ENCODE measurements around the gene GALNT5.

DNA sequence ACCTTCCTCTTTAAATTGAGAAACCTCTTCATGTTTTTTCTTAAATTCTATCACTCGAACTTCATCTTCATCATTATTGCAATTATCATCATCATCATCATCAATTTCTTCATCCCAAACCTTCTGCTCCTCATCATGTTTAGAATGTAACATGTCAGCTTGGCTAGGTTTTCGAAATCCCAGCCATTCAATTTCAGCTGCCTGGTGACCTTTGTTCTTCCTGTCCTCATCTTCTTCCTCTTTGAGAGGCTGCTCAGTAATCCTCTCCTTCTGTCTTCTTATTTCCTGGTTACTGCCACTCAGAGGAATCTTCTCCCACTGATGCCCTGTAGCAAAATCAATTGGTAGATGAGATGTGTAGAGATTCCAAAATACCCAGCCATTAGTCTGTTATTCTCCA lies 64.0 kb downstream of the GALNT5 start:
- TF ChIP-seq POLR2A (IDR thresholded peaks at IDR 0.05), result no peak
- TF ChIP-seq, protein P1, sequence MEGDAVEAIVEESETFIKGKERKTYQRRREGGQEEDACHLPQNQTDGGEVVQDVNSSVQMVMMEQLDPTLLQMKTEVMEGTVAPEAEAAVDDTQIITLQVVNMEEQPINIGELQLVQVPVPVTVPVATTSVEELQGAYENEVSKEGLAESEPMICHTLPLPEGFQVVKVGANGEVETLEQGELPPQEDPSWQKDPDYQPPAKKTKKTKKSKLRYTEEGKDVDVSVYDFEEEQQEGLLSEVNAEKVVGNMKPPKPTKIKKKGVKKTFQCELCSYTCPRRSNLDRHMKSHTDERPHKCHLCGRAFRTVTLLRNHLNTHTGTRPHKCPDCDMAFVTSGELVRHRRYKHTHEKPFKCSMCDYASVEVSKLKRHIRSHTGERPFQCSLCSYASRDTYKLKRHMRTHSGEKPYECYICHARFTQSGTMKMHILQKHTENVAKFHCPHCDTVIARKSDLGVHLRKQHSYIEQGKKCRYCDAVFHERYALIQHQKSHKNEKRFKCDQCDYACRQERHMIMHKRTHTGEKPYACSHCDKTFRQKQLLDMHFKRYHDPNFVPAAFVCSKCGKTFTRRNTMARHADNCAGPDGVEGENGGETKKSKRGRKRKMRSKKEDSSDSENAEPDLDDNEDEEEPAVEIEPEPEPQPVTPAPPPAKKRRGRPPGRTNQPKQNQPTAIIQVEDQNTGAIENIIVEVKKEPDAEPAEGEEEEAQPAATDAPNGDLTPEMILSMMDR (IDR thresholded peaks at IDR 0.05), result no peak
